ENCODE measurements around the gene RNASE12.

GRCh38 chr14:20578784-20579502 is 12.2 kb downstream of the RNASE12 start:
- TF ChIP-seq POLR2AphosphoS5 (IDR thresholded peaks at IDR 0.05) (no peak), CTCF (IDR thresholded peaks at IDR 0.05; ENCODE audit: poor library complexity, severe bottlenecking) (no peak), MXI1 (conservative IDR thresholded peaks at IDR 0.05; ENCODE audit: poor library complexity, severe bottlenecking) (no peak), RAD21 (conservative IDR thresholded peaks at IDR 0.05) (no peak), TAF1 (IDR thresholded peaks at IDR 0.05; ENCODE audit: low read depth) (no peak), EP300 (conservative IDR thresholded peaks at IDR 0.05; ENCODE audit: poor library complexity, severe bottlenecking) (no peak), EZH2 (IDR thresholded peaks at IDR 0.05; ENCODE audit: borderline replicate concordance, insufficient read depth, low read length, poor library complexity, severe bottlenecking) (no peak)
